Activated gamma-delta T cell (primary cell): ENCODE data around the gene ITM2B.

Experiments used
- DNase-seq: peaks from one replicate; lab custom pipeline; 2025; lab: John Stamatoyannopoulos, UW

ITM2B gene

DNA sequence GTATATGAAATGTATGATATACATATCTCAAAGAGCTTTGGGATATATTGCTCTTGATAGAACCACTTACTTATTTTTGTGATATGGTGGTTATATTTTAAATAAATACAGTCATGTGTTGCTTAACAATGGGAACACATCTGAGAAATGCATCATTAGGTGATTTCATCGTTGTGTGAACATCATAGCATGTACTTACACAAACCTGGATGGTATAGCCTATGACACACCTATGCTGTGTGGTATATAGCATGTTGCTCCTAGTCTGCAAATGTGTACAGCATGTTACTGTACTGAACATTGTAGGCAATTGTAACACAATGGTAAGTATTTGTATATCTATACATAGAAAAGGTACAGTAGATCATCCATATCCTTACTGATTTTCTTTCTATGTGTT is 78.2 kb downstream of the ITM2B start:
- no peak for DNase-seq

DNA sequence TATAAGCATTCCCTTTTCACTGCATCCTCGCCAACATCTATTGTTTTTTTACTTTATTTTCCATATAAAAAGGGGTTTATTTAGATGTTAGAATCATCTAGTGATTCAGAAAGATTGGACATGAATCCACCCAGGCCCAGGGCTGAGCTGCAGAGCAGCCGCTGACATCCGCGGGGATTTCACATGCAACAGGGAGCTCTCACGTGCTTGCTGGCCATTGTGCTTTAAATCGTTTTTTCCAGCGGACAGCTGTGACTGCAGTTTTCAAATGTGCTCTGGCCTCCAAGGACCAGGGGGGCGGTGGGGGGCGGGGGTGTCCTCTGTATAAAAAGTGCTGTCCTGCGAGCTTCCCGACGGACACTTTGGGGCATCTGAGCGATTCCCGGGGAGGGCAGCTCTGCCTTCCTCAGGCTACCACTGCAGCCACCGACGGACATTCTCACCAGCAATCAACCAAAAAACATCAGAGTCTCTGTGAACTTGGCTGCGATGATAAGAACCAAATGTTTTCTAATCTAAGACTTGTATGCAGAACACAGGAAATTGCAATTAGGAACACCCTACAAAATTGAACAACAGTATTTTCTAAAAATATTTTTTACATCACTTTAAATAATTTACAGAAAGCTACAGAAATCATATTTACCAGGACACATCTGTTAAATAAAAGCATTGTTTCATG is 83.1 kb downstream of the ITM2B start:
- no peak for DNase-seq

DNA sequence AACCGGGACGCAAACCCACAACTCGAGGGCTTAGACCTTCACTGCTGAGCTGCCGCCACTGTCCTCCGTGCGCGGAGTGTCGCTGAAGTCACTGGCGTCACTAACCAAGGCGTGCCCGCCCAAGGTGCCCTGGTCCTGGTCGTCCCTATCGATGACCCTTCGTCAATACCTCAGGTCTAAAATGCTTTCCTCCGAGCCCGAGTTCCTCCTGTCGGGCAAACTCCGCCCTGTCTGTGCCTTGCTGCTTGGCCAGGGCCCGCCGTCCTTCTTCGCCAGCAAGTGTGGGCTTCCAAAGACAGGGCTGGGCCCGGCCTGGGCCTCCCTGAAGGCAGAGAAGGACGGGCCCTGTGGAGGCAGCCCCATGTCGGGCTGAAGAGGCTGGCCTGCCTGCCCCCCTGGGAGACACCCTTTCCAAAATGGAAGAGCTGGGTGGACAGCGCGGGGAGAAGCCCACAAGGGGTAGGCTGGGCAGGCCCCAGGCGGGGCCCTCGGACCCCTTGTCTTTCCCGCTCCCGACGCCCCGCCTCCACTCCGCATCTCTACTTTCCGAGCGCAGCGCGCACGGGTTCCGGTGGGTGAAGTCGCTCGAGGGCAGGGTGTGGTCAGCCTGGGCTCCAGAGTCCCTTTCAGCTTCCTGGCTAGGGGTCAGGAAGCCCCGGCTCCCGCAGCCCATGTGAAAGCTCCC is 84.0 kb downstream of the ITM2B start:
- no peak for DNase-seq

DNA sequence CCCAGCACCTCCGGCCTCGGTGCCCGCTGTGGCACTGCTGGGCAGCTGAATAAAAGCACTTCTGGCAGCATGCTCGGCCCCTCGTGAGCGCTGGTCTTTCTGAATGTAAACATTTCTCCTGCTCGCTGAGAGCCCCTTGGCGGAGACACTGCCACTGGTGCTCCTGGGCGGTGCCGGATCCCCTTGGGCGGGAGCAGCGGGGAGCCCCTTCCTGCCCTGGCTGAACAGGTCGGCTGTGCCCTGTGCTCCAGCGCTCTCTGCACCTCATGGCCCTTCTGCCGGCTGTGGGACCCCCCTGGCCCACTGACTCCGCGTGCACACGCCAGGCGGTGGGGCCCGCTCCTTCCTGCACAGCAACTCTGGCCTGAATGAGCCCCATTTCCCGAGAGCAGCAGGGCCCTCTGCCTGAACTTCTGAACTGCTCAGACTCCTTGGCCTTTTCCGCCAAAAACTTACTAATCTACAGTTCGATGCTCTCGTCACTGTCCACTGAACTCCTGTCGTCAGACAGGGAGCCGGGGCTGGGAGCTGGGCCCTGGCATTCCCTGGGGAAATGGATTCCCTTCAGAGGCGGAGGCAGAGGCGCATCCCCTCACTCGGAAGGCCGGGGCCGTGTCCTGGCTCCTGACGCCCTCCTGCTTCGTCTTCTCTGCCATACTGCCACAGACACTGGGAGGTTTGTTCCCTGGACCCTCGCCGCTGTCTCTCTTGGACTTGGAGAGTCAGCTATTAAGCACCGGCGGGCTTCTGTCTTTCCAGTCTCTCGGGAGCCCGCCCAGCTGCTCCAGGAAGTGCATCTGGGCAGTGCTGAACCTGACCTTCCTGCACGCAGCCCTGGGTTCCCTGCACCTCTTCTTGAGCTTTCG is 84.7 kb downstream of the ITM2B start:
- DNase-seq = peak; percentile 10

DNA sequence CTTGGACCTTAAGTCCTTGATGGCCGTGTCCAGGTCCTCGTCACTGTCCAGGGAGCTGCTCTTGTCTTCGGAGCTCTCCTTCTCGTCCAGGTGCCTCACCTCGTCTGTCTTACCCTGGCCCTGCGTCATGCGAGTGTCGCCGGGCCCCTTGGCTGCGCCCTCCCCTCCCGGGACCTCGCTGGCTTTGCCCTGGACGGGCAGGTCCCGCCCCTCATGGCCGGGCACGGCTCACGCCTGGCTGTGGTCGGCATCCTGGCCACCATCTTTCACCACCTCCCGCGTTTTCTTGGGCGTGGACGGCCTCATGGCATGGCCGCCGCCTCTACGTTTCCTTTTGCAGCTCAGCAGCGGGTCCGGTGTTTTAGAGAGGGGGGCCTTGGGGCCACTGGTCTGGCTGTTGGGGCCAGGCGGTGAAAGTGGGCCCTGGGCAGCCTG is 85.4 kb downstream of the ITM2B start:
- no peak for DNase-seq

DNA sequence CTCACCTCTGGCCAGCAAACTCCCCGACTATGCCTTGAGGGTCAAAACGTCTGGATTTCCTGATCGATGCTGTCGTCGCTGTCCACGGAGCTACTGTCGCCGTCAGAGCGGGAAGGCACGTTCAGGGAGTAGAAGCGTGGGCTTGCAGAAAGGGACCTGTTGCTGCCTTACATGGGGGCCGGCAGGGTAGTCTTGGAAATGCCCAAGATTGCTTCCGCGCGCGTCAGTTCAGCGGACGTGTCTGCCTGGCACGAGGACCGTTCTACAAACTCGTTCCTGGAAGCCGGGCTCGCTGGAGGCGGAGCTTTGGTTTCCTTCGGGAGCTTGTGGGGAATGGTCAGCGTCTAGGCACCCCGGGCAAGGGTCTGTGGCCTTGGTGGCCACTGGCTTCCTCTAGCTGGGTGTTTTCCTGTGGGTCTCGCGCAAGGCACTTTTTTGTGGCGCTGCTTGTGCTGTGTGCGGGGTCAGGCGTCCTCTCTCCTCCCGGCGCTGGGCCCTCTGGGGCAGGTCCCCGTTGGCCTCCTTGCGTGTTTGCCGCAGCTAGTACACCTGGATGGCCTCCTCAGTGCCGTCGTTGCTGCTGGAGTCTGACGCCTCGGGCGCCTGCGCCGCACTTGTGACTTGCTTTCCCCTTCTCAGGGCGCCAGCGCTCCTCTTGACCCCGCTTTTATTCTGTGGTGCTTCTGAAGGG is 86.0 kb downstream of the ITM2B start:
- DNase-seq = peak; percentile 17
